ENCODE results near the gene SHB. TPM values are rescaled to one million over a fixed set of nuclear protein-coding genes. Genes with fewer than 3 reads are reported as not detected.
A peak's percentile ranks its signal among the peaks of the same experiment; 100 is the strongest.

SHB gene
- total RNA-seq, 1 donor from 2014 or later = 54.5 TPM

DNA sequence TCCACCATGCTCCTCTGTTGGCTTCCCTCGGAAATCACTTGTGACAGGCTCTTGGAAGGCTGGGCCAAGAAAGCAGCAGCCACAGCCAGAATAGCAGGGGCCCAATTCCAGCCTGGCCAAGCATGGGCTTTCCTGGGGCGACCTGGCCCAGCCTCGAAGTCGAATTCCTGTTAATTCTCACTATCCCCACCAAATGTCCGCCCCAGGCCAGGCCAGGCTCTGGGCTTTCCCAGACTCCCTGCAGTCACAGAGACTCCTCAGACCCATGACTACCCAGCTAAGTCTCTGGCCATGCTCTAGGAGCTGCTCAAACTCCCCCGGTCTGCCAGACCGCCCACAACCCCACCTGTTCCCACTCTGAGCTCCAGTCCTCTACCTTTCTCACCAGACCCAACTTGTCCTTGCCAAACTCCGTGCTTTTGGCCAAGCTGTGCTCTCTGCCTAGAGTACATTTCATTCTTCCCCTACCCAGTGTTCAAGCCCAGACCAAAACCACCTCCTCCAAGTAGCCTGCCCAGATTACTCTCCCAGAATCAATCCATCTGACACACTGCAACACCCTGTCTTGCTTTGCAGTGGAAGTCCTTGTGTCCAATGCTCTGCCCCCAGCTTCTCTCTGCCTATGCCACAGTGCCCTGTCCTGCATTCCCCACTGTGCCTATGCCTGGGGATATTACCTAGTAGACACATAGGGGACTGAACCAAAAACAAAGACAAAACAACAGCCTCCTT lies 26.2 kb downstream of the SHB start:
- no peak for DNase-seq (ENCODE audit: low spot score)

DNA sequence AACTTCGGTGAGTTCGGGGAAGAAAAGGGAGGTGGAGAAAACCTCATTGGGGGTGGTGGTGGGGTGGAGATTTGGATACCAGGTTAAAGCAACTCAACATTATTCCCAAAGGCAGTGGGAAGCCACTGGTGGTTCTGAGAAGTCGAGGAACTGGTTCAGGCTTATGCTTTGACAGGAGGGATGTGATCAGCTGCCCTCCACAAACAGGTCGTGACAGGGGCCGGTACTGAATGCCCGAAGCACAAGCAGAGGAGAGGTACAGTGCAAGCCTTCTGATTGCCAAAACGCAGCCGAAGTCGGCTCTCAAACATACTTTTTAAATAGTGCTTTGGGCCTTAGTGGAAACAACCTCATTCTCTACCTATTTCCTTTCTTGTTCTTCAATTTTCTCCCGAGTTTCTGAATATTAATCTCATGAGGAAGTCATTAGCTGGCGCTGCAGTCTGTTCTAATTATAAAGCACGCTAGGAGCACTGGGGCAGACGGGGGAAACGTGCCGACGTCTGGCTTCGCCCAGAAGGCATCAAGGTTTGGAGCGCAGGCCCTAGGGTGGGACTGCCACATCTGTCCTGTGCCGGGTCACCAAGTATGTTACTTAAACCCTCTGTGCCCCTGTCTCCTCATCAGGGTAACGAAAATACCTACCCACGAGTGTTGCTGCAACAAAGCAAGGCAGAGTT lies 27.3 kb downstream of the SHB start:
- DNase-seq (ENCODE audit: low spot score) = no peak

DNA sequence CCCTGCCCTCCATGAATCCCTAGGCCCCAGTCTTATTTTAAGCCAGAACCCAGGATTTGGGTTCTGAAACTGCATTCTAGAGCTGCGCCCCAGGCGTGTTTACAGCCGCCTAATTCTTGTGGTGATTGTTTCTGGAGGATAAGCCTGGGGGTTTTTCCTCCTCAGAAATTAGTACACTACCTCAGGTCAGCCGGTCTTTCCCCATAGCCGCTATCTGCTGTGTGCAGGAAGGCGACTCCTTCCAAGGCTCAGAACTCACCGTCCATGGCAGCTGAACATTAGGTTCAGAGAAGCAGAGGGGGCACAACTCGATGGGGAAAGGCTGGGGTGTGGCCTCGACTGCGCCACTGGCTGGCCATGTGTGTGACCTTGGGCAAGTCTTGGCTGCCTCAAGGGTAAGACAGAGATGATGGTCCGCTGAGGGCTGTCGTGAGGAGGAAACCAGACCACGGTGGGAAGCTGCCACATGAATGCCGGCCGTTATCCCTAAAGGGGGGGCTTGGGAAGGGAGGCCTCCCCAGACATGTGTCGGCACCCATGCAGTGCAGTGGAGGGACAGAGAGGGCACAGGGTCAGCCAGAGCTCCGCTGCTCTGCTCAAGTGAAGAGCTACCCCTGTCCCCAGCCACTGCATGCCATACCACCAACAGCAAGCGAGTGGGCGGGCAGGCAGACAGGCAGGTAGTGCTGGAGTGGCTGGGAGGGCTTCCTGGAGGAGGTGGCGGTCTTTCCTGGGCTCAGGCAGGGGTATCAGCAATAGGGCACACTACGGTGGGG lies 28.9 kb downstream of the SHB start:
- no peak for DNase-seq (ENCODE audit: low spot score)

DNA sequence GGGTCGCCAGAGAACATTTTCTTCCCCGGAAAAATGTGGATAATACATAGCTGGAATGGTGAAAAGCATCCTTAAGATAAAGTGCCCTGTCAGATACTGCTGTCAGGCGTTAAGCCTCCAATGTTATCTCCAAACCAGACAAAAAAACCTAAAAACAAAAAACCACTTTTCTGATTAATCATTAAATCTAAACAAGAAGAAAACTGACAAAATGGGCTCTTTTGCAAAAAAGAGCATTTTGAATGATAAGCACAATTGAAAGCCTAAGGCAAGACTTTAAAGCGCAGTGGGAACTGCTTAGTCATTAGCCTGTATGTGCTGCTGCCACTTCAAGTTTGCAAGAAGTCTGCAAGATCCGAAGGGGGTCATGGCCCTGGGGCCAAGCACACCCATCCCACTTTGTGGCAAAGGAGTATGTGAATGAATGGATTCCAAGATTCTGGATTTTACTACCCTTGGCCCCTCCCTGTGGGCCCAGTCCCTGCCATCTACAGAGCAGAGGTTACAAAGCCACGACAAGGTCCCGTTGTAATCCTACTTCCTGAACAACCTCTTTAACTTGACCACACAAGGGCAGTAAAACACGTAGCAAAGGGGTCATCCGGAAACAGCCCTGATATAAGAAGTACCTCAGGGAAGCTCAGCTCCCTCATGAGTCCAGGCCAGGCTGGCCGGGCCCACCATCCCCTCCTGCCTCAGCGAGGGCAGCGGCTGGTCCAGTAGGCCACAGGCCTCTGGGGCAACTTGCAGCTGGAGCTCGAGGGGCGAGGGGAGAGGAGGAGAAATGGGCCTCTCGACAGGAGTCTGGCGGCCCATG lies 29.7 kb downstream of the SHB start:
- DNase-seq (ENCODE audit: low spot score) = no peak

DNA sequence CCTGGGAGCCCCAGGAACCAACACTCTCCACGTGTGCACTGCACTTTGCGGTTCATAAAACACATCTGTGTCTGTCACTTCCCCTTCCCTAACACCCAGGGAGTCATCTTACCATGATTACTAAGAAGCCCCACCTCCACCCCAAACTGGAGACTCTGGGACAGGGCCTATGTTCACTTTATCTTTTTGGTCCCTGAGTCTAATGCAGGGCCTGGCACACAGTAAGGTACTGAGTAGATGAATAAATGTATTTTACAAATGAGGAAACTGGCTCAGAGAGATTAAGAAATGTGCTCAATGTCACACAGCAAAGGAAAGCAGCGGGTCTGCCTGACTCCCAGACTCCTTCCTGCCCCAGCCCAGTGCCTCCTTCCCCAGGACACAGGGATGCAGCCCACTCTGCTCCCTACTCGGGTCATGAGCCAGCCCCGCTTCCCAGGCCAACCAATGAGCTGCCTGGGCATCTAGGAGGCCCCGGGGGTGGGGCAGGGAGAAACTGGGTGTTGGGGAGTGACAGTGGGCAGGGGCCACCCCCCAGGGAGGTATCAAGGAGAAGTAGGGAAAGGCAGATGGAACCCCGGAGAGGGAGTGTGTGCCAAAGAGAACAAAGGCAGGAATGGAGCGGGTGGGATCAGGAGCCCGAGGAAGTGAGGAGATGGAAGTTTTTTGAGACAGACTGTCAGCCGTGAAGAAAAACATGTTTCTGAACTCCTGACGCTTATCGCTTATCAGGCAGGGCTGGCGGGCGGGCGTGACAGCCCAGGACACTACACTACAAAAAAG lies 30.5 kb downstream of the SHB start:
- no peak for DNase-seq (ENCODE audit: low spot score)

DNA sequence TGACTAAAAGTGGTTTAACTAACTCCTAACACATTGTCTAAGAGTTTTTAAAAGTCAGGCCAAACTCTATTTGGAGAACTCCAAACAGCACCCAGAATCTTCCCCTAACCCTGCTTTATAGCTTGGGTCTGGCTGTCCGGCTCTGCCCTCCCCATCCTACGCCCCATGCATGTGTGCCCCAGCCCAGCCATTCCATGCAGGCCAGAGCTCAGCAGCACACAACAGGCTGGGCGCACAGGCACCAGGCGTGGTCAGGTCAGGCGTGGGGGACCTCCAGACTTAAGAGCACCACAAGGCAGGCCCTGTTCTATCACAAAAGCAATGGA lies 31.1 kb downstream of the SHB start:
- DNase-seq (ENCODE audit: low spot score) = no peak

DNA sequence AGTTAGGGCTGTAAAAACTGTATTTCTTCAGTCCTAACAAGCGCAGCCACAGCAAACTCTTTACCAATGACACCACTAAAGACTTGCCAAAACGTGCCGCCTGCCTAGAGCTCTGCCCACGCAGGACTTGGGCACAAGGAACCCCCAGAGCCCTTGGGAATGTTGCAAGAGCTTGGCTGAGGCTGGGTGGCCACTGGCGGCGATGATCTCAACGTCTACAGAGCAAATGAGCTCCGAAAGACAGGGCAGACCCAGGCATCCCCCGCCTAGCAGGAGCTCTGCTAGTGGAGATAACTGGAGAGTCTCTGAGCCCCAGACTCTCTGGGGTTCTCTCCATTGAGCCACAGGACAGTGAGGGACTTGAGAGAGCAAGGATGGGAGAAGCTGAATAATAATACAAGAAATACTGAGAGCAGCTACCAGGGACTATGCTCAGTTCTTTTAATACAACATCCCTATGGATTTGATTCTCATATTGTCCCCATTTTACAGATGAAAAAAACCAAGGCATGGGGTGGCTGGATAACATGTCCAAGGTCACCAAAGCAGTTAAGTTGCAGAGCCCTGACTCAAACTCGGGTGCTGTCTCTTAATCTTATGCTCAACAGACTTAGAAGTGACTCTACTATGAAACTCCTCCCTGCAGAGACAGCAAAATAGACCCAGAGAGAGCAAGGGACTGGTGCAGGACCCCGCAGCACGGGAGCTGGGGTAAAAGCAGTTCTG lies 32.5 kb downstream of the SHB start:
- no peak for DNase-seq (ENCODE audit: low spot score)

DNA sequence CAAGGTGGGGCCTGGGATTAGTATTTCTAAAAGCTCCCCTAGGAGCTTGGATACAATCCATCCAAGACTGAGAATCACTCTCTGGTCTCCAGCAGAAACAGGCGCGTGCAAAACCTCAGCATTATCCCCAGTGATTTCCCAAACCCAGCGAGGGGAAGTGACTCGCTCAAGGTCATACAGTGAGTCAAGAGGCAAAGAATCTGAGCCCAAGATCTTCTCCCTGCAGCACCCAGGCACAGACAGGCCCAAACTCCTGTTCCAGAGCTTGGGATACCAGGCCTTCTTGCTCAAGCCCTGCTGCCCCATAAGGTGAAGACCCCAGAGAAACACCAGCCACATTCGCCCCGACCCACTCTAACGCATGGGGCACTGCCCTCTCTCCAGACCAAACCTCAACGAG lies 33.2 kb downstream of the SHB start:
- no peak for DNase-seq (ENCODE audit: low spot score)

DNA sequence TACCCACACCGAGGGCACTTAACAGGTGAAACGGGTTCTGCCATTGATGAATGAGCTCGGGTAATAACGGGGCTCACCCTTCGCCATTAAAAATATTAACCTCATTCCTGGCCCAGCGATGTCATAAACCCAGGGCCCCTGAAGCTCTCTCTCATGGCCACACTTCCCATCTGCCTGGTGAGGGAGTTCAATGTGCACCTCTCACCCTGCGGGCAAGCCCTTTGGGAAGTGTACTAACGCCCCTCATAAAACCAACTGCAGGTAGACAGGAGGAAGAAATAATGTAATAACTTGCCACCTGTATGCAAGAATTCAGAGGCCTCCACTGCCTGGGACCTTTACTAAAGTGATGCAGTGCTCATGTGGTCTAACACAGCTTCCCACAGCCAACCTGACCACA lies 35.1 kb downstream of the SHB start:
- DNase-seq (ENCODE audit: low spot score) = no peak

DNA sequence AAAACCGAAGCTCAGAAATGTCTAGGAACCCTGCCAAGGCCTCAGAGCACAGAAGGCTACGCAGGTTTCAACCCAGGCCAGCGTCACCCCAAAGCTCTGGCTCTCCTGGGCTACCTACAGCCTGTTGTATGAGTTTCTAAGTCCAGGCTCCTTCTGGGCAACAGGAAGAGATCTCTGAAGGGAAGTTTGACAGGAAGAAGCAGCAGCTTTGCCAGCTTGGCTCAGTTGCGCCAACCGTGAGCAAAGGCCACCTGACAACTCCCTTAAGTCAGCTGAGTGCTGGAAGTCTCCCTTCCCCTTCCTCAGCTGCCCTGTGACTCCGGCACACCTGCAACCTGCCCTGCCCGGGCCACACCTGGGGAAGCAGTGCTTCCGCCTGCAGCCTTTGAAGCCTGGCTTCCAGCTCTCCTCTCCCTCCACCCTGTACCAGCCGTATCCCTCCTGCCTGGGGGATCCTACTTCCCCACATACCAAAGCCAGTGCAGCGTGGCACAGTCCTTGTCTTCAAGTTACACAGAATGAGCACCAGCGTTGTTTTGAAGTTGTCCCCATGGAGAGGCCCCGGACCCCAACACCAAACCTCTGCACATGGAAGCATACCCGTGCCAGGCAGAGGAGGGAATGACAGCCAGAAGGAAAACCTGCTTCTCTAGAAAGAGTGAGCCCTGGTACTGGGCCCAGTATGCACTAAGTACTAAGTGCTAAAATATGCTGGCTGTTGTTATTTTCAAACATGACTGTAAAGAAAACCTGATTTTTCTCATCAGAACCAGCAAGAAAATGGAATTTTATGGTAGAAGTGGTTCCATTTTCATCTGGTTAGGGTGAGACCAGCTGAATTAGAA lies 36.5 kb downstream of the SHB start:
- DNase-seq (ENCODE audit: low spot score) = peak; percentile 86

DNA sequence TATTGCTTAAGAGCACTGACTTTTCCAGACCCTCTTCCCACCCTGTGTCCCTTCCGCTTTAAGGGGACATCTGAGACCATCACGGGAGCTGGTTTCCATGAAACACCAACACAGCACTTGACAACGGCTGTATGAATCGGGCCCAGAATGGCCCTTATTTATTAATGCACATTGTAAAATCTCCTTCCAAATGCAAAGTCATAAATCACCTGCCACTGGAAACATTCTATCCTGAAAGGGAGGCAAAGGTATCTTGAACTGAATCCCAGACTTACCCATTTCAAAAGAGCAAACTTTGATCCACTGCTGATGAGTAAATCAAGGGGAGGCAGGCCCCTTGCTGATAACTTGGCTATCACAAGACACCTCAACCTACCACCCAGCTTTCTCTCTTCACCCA lies 37.4 kb downstream of the SHB start:
- DNase-seq (ENCODE audit: low spot score) = no peak

DNA sequence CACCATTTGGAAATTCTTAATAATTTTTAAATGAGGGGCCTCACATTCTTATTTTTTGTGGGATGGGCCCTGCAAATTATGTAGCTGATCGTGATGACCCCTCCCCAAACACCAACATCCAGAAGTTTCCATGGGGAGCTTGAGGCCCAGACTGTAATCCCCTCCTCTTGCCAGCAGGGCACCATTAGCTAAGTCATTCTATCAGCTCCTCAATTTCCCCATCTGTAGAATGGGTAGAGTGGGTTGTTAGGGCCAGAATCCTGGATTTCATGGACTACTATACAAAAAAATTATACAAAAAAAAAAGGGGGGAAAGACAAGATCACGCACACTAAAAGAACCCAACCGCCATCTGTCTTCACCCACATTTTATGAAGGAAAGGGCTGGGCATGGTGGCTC lies 38.4 kb downstream of the SHB start:
- no peak for DNase-seq (ENCODE audit: low spot score)

DNA sequence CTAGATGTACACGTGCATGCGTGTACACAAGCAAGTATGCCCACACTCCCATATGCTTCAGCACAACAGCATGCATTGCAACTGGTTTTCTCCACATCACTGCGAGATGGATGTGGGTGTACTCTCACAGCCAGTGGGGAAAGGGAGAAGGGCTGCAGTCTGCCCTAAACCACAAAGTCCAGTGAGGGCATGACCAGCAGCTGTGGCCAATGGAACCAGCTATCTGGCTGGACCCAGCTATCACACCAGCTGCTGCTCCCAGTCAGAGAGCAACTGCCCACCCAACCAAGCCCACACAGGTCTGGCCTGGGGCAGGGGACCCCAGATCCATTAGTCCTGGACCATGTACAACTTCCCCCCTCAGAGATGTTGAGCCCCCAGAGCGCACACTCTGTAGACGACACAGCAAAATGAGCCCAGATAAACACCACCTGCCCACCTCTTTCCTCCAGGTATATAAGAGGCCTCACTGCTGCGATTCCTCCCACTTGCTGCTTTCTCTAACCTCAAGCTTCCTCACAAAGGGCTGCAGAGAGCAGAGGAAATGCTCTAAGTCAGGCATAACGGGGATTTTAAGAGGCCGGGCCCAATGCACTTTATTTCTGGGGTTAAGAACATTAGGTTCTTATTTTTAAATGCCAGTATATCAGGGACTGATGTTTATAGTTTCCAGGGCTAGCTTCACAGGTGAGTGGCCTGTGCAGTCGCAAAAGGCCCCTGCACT lies 39.0 kb downstream of the SHB start:
- DNase-seq (ENCODE audit: low spot score) = no peak

DNA sequence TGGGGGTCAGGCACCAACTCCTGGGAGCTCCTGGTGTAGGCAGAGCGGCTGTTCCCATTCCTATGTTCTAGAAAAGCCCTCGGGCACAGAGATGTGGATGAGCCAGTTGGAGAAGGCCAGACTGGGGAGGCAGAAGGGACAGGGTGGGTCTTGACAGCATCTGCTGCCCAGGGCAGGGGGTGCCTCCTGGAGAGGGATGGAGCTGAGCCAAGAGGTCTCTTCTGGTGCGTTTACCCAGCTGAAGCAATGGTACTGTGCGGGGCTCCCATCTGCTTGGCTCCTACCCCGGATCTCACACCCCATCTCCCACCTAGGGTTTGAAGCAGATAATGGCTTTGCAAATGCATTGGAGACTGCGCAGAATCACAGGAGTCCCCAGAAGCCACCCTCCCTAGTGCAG lies 41.3 kb downstream of the SHB start:
- DNase-seq (ENCODE audit: low spot score) = no peak

DNA sequence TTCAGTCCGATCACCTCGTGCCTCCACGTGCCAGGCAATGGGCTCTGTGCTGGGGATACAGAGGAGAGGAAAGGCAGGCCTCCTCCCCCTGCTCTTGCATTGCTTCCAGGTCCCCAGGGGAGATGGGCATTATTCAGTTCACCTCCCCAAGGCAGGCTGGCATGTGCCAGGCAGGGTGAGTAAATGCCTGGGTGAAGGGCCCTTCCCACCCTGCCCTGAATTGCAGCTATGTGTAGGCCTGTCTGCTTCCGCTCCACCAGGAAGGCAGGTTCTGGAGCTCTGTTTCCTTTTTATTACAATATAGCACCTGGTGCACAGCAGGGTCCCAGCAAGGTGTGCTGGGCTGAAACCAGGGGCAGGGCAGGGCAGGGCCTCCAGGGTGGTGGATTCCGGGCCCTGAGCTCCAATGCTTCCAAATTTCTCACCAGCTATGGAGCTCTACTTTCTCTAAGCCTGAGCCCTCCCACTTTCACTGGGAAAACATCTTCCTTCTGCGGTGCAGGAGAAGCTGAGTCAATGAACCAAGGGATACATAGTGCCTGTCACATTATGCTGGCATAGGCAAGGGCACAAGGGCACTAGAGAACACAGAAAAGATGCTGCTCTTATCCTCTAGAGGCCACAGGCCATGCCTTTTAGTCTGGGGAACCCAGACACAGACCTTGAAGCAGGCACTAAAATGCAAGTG lies 42.0 kb downstream of the SHB start:
- no peak for DNase-seq (ENCODE audit: low spot score)

DNA sequence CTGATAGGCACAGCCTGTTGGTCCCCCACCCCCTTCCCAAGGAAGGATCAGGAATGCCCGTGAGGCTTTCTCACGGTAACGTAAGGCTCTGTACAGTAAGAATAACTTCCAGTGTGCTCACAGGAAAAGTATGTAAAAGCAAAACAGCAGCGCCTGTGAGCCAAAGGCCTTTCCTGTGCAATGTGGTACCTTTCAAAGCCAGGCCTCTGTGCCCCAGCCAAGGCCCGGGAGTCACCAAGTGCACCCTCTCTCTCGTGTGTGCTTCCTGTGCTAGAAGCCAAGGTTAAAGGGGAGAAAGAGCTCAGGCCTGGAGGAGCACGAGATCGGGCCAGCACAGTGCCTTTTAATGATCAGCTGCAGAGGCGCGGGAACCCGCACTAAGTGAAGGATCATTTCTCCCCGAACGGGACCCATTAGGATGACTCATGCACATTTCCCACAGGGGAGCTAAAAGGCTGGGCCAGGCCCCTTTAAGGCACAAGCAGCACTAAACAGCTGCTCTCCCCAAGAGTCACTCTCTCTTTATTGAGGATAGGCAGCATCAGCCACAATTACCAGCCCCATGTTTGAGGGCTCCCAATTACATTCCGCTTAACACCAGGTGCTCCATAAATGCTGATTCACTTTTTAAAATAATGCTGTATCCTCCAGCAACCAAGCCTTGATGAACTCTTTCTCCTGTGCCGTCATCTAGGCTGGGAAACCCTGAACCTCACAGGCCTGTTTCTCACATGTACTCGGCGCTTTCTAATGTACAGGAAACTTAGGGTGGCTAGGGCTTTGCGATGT lies 42.8 kb downstream of the SHB start:
- no peak for DNase-seq (ENCODE audit: low spot score)

DNA sequence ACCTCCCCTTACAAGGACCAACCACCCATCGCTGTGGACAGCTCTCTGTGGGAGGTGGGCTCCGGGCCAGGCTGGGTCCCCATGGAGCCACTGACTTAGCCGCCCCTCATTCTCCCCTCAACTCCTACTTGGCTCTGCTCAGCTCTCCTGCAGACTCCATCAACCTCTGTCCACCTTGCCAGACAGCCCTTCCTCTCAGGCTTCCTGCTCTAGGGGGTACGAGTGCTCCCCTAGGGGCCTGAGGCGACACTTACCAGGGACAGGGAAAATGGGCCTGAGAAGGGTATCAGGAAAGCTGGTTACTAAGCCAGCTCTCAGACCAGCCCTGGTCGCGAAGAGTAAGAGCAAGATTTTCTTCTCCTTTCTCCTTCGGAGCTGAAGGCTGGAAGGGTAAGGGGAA lies 43.9 kb downstream of the SHB start:
- DNase-seq (ENCODE audit: low spot score) = no peak
